ENCODE results near the gene NCKIPSD.

The NCKIPSD gene

DNA sequence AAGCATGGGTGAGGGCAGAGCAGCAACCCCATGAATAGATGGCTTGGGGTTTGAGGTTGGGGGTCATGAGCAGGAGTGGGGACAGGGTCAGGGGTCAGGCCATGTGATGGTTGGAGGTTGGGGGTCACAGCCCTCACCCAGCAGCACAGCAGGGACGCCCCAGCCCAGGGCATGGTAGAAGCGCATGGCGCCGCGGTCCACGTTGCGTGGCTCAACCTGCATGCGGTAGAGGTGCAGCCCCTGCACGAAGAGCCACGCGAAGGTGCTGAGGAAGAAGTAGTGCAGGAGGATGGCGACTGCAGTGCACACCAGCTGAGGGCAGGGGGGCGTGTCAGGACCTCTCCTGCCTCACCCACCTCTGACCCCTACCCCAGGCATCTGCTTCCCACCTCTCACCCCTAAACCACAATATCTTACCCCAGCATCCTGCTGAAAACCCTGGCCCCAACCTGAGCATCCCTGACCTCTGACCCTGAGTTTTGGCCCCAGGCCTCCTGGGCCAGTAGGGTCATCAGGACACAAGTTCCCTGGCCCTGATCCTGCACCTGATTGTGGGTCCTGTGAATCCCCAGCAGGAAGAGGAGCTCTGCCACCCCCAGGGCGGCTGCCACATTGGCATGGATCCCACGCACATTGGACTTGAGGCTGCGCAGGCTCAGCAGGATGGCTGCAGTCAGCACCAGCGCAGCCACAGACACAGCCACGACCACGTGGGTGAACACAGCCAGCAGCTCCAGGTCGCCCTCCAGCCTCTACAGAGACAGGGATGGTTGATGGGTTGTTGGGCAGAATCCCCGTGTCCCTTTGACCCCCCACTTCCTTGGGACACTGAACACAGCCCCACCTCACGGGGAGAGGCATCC, 40.6 kb downstream of the NCKIPSD start:
- no peak overlapping the region for H3K4me3 ChIP-seq (ENCODE audit: low read depth, low read length)
- TF ChIP-seq, protein P1, sequence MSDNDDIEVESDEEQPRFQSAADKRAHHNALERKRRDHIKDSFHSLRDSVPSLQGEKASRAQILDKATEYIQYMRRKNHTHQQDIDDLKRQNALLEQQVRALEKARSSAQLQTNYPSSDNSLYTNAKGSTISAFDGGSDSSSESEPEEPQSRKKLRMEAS (IDR thresholded peaks at IDR 0.05; ENCODE audit: low read depth, low read length) = no peak
- TF ChIP-seq, protein P2, sequence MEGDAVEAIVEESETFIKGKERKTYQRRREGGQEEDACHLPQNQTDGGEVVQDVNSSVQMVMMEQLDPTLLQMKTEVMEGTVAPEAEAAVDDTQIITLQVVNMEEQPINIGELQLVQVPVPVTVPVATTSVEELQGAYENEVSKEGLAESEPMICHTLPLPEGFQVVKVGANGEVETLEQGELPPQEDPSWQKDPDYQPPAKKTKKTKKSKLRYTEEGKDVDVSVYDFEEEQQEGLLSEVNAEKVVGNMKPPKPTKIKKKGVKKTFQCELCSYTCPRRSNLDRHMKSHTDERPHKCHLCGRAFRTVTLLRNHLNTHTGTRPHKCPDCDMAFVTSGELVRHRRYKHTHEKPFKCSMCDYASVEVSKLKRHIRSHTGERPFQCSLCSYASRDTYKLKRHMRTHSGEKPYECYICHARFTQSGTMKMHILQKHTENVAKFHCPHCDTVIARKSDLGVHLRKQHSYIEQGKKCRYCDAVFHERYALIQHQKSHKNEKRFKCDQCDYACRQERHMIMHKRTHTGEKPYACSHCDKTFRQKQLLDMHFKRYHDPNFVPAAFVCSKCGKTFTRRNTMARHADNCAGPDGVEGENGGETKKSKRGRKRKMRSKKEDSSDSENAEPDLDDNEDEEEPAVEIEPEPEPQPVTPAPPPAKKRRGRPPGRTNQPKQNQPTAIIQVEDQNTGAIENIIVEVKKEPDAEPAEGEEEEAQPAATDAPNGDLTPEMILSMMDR (IDR thresholded peaks at IDR 0.05; ENCODE audit: low read depth, low read length) = no peak
- no peak for TF ChIP-seq MYC (IDR thresholded peaks at IDR 0.05; ENCODE audit: low read depth, low read length)
- TF ChIP-seq POLR2A (IDR thresholded peaks at IDR 0.05; ENCODE audit: extremely low read depth, insufficient read length) = no peak
- no peak for DNase-seq (ENCODE audit: low read depth)

DNA sequence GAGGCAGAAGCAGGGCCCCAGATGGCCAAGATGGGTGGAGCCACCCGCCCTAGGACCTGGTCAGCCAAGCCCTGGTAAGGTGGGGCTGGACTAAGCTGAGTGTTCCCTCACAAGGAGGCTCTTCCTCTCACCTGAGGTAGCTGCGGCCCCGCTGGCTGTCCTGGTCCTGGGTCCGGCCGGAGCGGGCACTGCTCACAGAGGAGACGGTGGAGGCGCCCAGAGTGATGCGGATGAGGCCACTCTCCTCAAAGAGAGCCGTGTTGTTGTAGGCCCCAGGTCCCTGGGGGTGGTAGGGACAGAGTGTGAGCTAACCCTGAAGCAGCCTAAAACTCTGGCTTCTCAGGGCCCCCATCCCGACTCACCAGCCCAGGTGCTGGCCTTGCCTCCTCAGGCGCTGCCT, 43.1 kb downstream of the NCKIPSD start:
- DNase-seq (ENCODE audit: low read depth) = no peak
- TF ChIP-seq POLR2A (IDR thresholded peaks at IDR 0.05; ENCODE audit: extremely low read depth, insufficient read length) (no peak), MYC (IDR thresholded peaks at IDR 0.05; ENCODE audit: low read depth, low read length) (no peak)
- TF ChIP-seq, protein P2 (IDR thresholded peaks at IDR 0.05; ENCODE audit: low read depth, low read length) = no peak
- TF ChIP-seq, protein P1 (IDR thresholded peaks at IDR 0.05; ENCODE audit: low read depth, low read length) = no peak
- no peak overlapping the region for H3K4me3 ChIP-seq (ENCODE audit: low read depth, low read length)

DNA sequence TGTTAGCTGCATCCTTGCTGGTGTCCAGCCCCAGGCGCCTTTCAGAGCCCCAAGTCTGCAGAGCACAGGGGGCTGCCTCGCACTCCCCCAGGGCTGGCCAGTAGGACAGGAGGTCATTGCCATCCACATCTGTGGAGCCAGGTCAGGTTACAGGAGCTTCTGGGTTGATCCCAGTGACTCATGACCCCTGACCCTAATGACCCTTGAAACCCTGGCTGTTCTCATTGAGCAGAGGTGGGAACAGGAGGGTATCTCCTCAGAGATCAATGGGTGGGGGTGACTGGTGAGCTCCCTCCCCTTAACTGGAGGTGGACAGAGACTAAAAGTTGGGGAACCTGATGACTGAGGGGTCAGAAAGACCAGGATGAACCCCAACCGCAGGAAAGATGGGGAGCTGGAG, 44.3 kb downstream of the NCKIPSD start:
- no peak overlapping the region for H3K4me3 ChIP-seq (ENCODE audit: low read depth, low read length)
- no peak for DNase-seq (ENCODE audit: low read depth)
- TF ChIP-seq POLR2A (IDR thresholded peaks at IDR 0.05; ENCODE audit: extremely low read depth, insufficient read length) = no peak
- TF ChIP-seq MYC (IDR thresholded peaks at IDR 0.05; ENCODE audit: low read depth, low read length) = no peak
- TF ChIP-seq, protein P2 (IDR thresholded peaks at IDR 0.05; ENCODE audit: low read depth, low read length) = no peak
- TF ChIP-seq, protein P1 (IDR thresholded peaks at IDR 0.05; ENCODE audit: low read depth, low read length) = no peak

DNA sequence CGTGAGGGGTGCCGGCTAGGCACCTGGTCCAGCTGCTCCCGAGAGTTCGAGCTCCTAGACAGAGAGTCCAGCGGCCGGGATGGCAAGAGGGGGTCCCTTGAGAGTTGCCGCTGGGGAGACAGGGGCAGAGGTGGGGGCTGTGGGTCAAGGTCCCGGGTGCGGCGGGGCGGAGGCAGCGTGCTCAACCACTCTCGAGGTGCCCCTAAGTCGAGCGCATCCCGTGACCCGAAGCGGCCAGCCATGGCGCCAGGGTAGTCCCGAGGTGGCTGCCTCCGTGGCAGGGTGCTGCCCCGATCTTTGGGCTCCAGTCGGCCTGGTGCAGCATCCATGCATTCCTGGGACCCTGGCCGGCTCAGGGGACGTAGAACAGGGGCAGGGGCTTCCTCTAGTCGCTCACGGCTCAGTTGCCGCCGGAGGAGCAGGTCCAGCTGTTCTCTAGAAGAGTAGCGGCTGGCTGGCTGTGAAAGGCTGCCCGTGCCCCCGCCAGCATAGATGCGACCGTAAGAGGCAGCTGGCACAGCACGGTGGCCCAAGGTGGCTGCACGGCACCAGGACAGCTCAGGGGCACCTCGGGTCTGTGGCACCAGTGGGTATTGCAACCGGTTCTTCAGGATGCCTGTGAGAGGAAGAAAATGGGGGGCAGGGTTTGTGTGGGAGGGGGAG, 45.6 kb downstream of the NCKIPSD start:
- TF ChIP-seq POLR2A (IDR thresholded peaks at IDR 0.05; ENCODE audit: extremely low read depth, insufficient read length) (no peak), MYC (IDR thresholded peaks at IDR 0.05; ENCODE audit: low read depth, low read length) (no peak)
- TF ChIP-seq, protein P1 (IDR thresholded peaks at IDR 0.05; ENCODE audit: low read depth, low read length) = no peak
- TF ChIP-seq, protein P2 (IDR thresholded peaks at IDR 0.05; ENCODE audit: low read depth, low read length) = no peak
- H3K4me3 ChIP-seq (ENCODE audit: low read depth, low read length) = no peak overlapping the region
- DNase-seq (ENCODE audit: low read depth) = no peak

DNA sequence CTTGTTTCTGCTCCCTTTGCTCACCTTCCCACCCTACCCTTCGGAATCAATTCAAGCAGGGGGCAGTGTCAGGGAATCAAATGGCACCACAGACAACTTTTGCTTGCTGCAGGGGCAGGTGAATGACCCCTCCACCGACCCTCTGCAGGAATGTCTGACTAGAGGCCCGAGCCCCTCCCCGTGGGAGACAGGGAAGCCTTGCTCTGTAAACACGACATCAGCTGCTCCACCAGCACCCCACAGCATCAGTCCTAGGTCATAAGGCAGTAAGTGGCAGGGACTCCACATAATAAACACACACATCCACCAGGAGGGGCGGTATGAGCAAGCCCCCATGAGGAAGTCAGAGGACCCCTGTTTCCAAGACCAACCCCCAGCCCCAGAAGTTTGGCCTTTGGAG, 48.4 kb downstream of the NCKIPSD start:
- H3K4me3 ChIP-seq (ENCODE audit: low read depth, low read length) = no peak overlapping the region
- TF ChIP-seq MYC (IDR thresholded peaks at IDR 0.05; ENCODE audit: low read depth, low read length) (no peak), POLR2A (IDR thresholded peaks at IDR 0.05; ENCODE audit: extremely low read depth, insufficient read length) (no peak)
- TF ChIP-seq, protein P1 (IDR thresholded peaks at IDR 0.05; ENCODE audit: low read depth, low read length) = no peak
- TF ChIP-seq, protein P2 (IDR thresholded peaks at IDR 0.05; ENCODE audit: low read depth, low read length) = no peak
- no peak for DNase-seq (ENCODE audit: low read depth)
